DMS 273 treated with DMSO at 0.1 percent for 48 hours (cell line): ENCODE data around the gene GLYATL3.

Source experiments
- DNase-seq: peaks from one replicate; lab custom pipeline; 2025; lab: John Stamatoyannopoulos, UW

The GLYATL3 gene

GRCh38 chr6:49548613-49549304 lies 49.0 kb downstream of the GLYATL3 start:
- peak; percentile 66 for DNase-seq

- no peak for DNase-seq
Measured at GRCh38 chr6:49549691-49550491, 50.2 kb downstream of the GLYATL3 start.

GRCh38 chr6:49550492-49551077 lies 50.9 kb downstream of the GLYATL3 start, which contains the start of gene C6orf141:
Gene C6orf141, plus strand, starts transcription at chr6:49550668. Its CDS starts 125 bp downstream, at chr6:49550793.
- no peak for DNase-seq

DNA sequence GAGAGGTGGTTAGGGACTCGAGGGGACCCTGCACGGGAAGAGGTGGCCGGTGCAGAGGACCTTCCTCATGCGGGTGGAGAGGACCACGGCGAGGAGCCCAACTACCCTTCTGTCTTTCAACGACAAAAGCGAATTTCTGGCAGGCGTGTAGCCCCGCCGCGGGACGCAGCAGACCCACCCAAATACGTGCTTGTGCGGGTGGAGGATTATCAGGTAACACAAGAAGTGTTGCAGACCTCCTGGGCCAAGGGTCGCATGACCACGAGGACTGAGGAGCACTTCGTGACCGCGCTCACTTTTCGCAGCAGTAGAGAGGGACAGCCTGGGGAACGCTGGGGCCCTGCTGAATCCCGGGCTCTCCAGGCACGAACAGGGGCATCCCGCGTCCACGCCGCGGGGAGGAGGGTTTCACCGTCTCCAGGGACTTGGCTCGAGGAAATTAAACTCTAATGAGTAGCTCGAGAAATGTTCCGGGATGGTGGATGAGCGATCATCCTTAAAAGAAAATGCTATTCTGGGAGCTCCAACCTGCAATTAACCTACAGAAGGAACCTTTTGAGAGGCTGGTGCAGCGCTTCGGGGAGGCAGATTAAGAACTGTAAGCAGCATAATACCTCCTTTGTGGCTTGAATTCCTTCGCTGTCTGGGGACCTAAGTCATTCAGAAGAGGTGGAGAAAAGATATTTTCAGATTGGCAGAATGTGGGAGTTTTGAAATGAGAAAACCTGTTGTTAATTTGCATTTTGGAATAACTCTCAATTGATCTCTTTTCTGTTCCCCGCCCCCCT lies 51.5 kb downstream of the GLYATL3 start:
- DNase-seq = no peak

GRCh38 chr6:49551866-49552129 lies 52.1 kb downstream of the GLYATL3 start:
- DNase-seq = no peak

DNA sequence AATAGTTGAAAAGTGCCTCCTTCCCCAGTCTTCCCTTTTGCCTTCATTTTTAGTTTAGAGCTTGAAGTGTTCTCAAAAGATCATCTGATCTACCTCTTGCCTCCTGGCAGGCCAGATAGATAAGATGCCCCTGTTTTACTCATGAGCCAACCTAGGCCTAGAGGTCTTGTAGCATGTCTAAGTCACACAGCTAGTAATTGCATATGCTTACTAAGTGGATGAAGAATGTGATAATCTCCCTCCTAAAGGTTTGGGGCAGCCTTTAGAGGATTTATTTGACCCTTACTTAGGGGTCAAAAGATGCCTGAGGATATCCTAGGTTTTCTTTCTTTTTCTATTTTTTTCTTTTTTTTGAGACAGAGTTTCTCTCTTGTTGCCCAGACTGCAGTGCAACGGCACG lies 52.9 kb downstream of the GLYATL3 start:
- DNase-seq = no peak

GRCh38 chr6:49553384-49553783 lies 53.7 kb downstream of the GLYATL3 start:
- no peak for DNase-seq

DNA sequence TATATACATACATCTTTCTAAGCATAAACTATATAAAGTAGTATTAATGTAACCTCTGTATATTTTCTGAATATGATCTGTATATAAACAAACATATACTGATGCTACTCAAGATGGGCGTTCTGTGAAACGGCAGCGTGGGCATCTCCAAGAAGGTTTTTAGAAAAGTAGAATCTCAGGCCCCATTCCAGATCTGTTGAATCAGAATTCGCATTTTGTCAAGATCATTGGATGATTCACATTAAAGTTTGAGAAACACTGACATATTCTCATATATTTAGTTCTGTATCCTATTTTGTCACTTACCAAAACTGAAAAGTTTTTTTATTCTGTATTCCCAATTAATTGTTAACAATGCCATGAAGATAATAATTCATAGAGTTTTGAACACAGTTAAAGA lies 56.2 kb downstream of the GLYATL3 start:
- DNase-seq = no peak

DNA sequence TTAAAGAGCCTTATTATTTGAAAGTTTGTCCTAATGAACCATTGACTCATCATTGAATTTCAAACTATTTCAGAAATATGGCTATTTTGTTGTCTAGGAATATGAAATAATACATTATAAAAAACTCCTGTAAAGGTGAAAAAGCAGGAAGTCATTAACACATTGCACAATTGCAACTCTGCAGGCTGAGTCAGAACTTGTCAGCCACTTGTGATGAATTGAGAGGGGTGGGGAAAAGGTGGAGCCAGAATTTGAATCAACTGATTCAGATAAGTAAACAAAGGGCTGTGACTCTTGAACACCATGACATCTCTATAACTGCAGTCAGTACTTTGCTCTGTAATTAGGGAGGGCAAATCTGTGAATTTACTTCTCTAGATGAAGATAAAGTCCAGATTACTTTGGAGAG lies 56.7 kb downstream of the GLYATL3 start:
- DNase-seq = no peak

DNA sequence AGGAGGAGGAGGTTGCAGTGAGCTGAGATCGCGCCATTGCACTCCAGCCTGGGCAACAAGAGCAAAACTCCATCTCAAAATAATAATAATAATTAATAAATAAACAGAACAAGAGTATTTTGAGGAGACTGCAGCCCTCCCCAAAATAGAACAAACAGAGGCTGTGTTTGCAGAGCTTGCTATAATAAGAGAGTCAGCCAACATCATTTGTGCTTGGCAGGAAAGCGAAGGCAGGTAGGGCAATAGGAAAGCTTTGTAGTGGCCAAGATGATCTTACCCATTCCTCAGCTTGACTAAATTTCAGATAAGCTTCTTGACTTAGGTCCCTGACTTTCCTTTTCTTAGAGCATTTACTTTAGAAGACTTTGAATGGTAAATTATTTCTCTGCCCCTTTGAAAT lies 57.5 kb downstream of the GLYATL3 start:
- DNase-seq = no peak

- DNase-seq = no peak
Measured at GRCh38 chr6:49558238-49558637, 58.5 kb downstream of the GLYATL3 start.

DNA sequence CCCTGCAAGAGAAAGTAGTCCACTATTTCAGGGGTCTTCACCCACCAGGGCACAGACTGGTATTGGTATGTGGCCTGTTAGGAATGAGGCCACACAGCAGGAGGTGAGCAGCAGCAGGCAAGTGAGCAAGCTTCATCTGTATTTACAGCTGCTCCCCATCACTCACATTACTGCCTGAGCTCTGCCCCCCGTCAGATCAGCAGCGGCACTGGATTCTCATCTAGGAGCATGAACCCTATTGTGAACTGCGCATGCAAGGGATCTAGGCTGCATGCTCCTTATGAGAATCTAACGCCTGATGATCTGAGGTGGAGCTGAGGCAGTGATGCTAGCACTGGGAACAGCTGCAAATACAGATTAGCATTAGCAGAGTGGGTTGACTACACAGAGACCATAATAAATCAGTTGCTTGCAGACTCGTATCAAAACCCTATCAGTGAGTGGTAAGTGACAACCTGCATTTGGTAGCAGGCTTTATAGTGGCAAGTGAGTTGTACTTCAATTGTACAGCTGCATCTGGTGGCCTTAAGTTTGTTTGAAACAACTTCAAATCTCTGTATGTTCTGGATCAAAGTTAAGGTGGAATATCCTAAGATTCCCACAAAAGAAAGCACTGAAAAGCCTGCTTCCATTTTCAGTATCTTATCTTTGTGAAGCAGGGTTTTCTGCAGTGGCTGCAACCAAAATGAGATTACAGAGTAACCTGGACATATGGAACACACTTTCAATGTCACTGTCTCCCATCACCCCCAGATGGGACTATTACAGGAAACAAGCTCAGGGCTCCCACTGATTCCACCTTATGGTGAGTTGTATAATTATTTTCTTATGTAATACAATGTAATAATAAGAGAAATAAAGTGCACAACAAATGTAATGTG lies 63.5 kb downstream of the GLYATL3 start:
- DNase-seq = no peak

- no peak for DNase-seq
Measured at GRCh38 chr6:49564552-49564951, 64.8 kb downstream of the GLYATL3 start.

GRCh38 chr6:49565261-49565660 lies 65.5 kb downstream of the GLYATL3 start:
- no peak for DNase-seq

- no peak for DNase-seq
Measured at GRCh38 chr6:49565855-49566254, 66.1 kb downstream of the GLYATL3 start.

- DNase-seq = peak; percentile 27
Measured at GRCh38 chr6:49570474-49571079, 70.9 kb downstream of the GLYATL3 start.

DNA sequence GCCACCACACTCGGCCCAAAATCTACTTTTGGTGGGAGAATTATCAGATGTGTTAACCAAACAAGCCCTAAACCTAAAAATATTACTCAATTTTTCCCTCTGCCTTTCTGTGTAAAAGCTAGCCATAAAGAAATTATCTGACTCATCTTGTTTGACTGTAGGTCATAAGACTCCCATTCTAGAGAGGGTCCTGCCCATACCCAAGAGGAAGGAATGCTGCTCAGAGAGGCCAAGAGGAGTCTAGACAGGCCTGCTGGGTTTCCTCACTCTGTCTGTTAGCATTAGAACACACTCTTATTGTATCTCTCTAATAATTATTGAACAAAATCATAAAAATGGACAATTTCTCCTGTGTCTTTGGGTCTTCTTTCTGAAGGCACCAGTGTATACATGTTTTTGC lies 76.9 kb downstream of the GLYATL3 start:
- no peak for DNase-seq
